Subcutaneous abdominal adipose tissue (tissue), 5 donors: Measurements from ENCODE around the gene CCKAR.

Source experiments
- H3K27ac ChIP-seq: one replicate; pipeline ENCODE4 v1.7.0; 2013; ENCODE audit warnings: low read depth, mild to moderate bottlenecking, inconsistent platforms, low read length, moderate library complexity
- H3K27me3 ChIP-seq, 5 donors: one replicate each; pipeline ENCODE4 v1.7.0; 2013; ENCODE audit warnings: low read length in 5 of 5, inconsistent platforms in 1 of 5; ENCODE audit not compliant: control insufficient read depth in 5 of 5, insufficient read depth in 4 of 5
- H3K36me3 ChIP-seq, 5 donors: one replicate each; pipeline ENCODE4 v1.7.0; 2013; ENCODE audit warnings: low read length in 5 of 5; ENCODE audit not compliant: control insufficient read depth in 5 of 5, insufficient read depth in 5 of 5
- H3K4me1 ChIP-seq, 5 donors: one replicate each; pipeline ENCODE4 v1.7.0; 2013; ENCODE audit warnings: low read length in 5 of 5, mild to moderate bottlenecking in 3 of 5, moderate library complexity in 1 of 5; ENCODE audit not compliant: control insufficient read depth in 5 of 5, insufficient read depth in 5 of 5
- H3K4me3 ChIP-seq, 5 donors: one replicate each; pipeline ENCODE4 v1.7.0; 2013; ENCODE audit warnings: low read length in 5 of 5, low read depth in 1 of 5
- H3K9ac ChIP-seq, 5 donors: one replicate each; pipeline ENCODE4 v1.7.0; 2013; ENCODE audit warnings: low read length in 5 of 5, mild to moderate bottlenecking in 4 of 5, moderate library complexity in 3 of 5
- H3K9me3 ChIP-seq, 5 donors: one replicate each; pipeline ENCODE4 v1.7.0; 2013; ENCODE audit warnings: low read length in 5 of 5; ENCODE audit not compliant: control insufficient read depth in 5 of 5
- donor health status: healthy.
- donor health status: healthy.
- donor health status: healthy.
- donor health status: healthy.
- donor health status: healthy.

CCKAR gene

GRCh38 chr4:26491449-26492170 is 1.3 kb upstream of the CCKAR start:
- H3K27me3 ChIP-seq: peaks cover 5 to 21% (median 8%) of the 10 kb centered on the region in 5 donors
- H3K9ac ChIP-seq: no peak overlapping the region
- H3K27ac ChIP-seq: no peak overlapping the region
- H3K4me3 ChIP-seq: no peak overlapping the region
- no peaks in the 10 kb centered on the region for H3K36me3 ChIP-seq
- no peaks in the 10 kb centered on the region for H3K9me3 ChIP-seq
- no peaks in the 10 kb centered on the region for H3K4me1 ChIP-seq

GRCh38 chr4:26490960-26491284 is 638 bp upstream of the CCKAR start:
- H3K4me3 ChIP-seq: no peak overlapping the region
- H3K9ac ChIP-seq: no peak overlapping the region
- H3K27me3 ChIP-seq: peaks cover 5 to 21% (median 8%) of the 10 kb centered on the region in 5 donors
- H3K36me3 ChIP-seq: no peaks in the 10 kb centered on the region
- H3K4me1 ChIP-seq: no peaks in the 10 kb centered on the region
- no peak overlapping the region for H3K27ac ChIP-seq
- no peaks in the 10 kb centered on the region for H3K9me3 ChIP-seq

GRCh38 chr4:26489101-26489985 is 941 bp downstream of the CCKAR start:
- H3K9me3 ChIP-seq: no peaks in the 10 kb centered on the region
- peaks cover 0 to under 1% (median 0%) of the 10 kb centered on the region in 5 donors for H3K4me1 ChIP-seq
- no peaks in the 10 kb centered on the region for H3K36me3 ChIP-seq
- peaks cover 5 to 21% (median 8%) of the 10 kb centered on the region in 5 donors for H3K27me3 ChIP-seq
- no peak overlapping the region for H3K27ac ChIP-seq
- no peak overlapping the region for H3K9ac ChIP-seq
- H3K4me3 ChIP-seq: no peak overlapping the region

- H3K4me1 ChIP-seq: peaks cover 0 to 16% (median 0%) of the 10 kb centered on the region in 5 donors
- H3K9me3 ChIP-seq: no peaks in the 10 kb centered on the region
- no peak overlapping the region for H3K9ac ChIP-seq
- no peak overlapping the region for H3K4me3 ChIP-seq
- peaks cover 0 to 13% (median 6%) of the 10 kb centered on the region in 5 donors for H3K27me3 ChIP-seq
- H3K27ac ChIP-seq: no peak overlapping the region
- no peaks in the 10 kb centered on the region for H3K36me3 ChIP-seq
Observed at GRCh38 chr4:26485684-26486083, 4.6 kb downstream of the CCKAR start.

- no peak overlapping the region for H3K4me3 ChIP-seq
- no peaks in the 10 kb centered on the region for H3K36me3 ChIP-seq
- H3K9me3 ChIP-seq: no peaks in the 10 kb centered on the region
- H3K9ac ChIP-seq: no peak overlapping the region
- peaks cover 0 to 6% (median 3%) of the 10 kb centered on the region in 5 donors for H3K27me3 ChIP-seq
- no peak overlapping the region for H3K27ac ChIP-seq
- peaks cover 0 to 16% (median 0%) of the 10 kb centered on the region in 5 donors for H3K4me1 ChIP-seq
Observed at GRCh38 chr4:26484516-26484915, 5.8 kb downstream of the CCKAR start.

- Histone ChIP-seq H3K4me1 (peaks cover 0 to 16% (median 0%) of the 10 kb centered on the region in 5 donors), H3K4me3 (no peak overlapping the region), H3K27me3 (peaks cover 0 to 3% (median 2%) of the 10 kb centered on the region in 5 donors), H3K9ac (no peak overlapping the region), H3K27ac (no peak overlapping the region), H3K9me3 (no peaks in the 10 kb centered on the region), H3K36me3 (no peaks in the 10 kb centered on the region)
Observed at GRCh38 chr4:26484032-26484515, 6.2 kb downstream of the CCKAR start.

- H3K27ac ChIP-seq: no peak overlapping the region
- no peaks in the 10 kb centered on the region for H3K9me3 ChIP-seq
Observed at GRCh38 chr4:26482508-26483462, 7.5 kb downstream of the CCKAR start.

GRCh38 chr4:26478330-26478729 is 12.0 kb downstream of the CCKAR start:
- no peak overlapping the region for H3K4me3 ChIP-seq

More at GRCh38 chr4:26482508-26483462, 7.5 kb downstream of the CCKAR start:
- Histone ChIP-seq H3K4me1 (peaks cover 0 to 16% (median 0%) of the 10 kb centered on the region in 5 donors), H3K27me3 (no peaks in the 10 kb centered on the region), H3K36me3 (no peaks in the 10 kb centered on the region), H3K9ac (no peak overlapping the region), H3K4me3 (no peak overlapping the region)

GRCh38 chr4:26476545-26476944 is 13.7 kb downstream of the CCKAR start:
- no peak overlapping the region for H3K9ac ChIP-seq
- no peak overlapping the region for H3K27ac ChIP-seq
- H3K9me3 ChIP-seq: no peaks in the 10 kb centered on the region
- H3K4me1 ChIP-seq: no peaks in the 10 kb centered on the region
- H3K27me3 ChIP-seq: no peaks in the 10 kb centered on the region
- no peaks in the 10 kb centered on the region for H3K36me3 ChIP-seq
- no peak overlapping the region for H3K4me3 ChIP-seq

More at GRCh38 chr4:26478330-26478729, 12.0 kb downstream of the CCKAR start:
- H3K27ac ChIP-seq: no peak overlapping the region
- H3K4me1 ChIP-seq: peaks cover 0 to 9% (median 0%) of the 10 kb centered on the region in 5 donors
- H3K27me3 ChIP-seq: no peaks in the 10 kb centered on the region
- H3K9ac ChIP-seq: no peak overlapping the region
- no peaks in the 10 kb centered on the region for H3K9me3 ChIP-seq
- H3K36me3 ChIP-seq: no peaks in the 10 kb centered on the region
